SK-N-SH treated with all-trans-retinoic acid at 6 μM for 48 hours (cell line): ENCODE measurements around the gene NOX5.
"Not testable (repeated sequence)": the region's sequence is repeated elsewhere in the genome, so short reads cannot be mapped to it uniquely, and the experiment has no call there.

Experiments used
- ATAC-seq: fragments of 200-7000 bp; cut with Tn5 transposase; 3 replicates; pipeline ENCODE4 v1.9.1; 2020; ENCODE audit warnings: mild to moderate bottlenecking, moderate library complexity
- ARNTL ChIP-seq: fragments of 450-650 bp; formaldehyde crosslinking; IDR thresholded peaks from 2 replicates; pipeline ENCODE4 v1.5.0; 2020; ENCODE audit warnings: low read depth, mild to moderate bottlenecking, moderate library complexity, borderline replicate concordance
- BACH2 ChIP-seq: fragments of 250-450 bp; sonication (Bioruptor Pico); IDR thresholded peaks from 2 replicates; pipeline ENCODE4 v1.9.0; 2021; ENCODE audit warnings: mild to moderate bottlenecking, borderline replicate concordance
- CSDC2 ChIP-seq: fragments of 250-450 bp; sonication (Bioruptor Pico); IDR thresholded peaks from 2 replicates; pipeline ENCODE4 v1.5.0; 2020; ENCODE audit warnings: mild to moderate bottlenecking, moderate library complexity
- ESRRG ChIP-seq: fragments of 250-450 bp; sonication (Bioruptor Pico); IDR thresholded peaks from 2 replicates; pipeline ENCODE4 v1.6.1; 2021; ENCODE audit warnings: mild to moderate bottlenecking
- GLIS3 ChIP-seq: fragments of 250-450 bp; sonication (Bioruptor Pico); IDR thresholded peaks from 2 replicates; pipeline ENCODE4 v1.5.0; 2020; ENCODE audit warnings: mild to moderate bottlenecking, moderate library complexity
- ISL1 ChIP-seq: fragments of 250-450 bp; sonication (Bioruptor Pico); IDR thresholded peaks from 2 replicates; pipeline ENCODE4 v2.1.2; 2022; ENCODE audit warnings: mild to moderate bottlenecking, moderate library complexity
- PPARA ChIP-seq: fragments of 250-450 bp; sonication (Bioruptor Pico); IDR thresholded peaks from 2 replicates; pipeline ENCODE4 v1.5.0; 2020; ENCODE audit warnings: mild to moderate bottlenecking, borderline replicate concordance
- RARB ChIP-seq: fragments of 250-450 bp; sonication (Bioruptor Pico); IDR thresholded peaks from 2 replicates; pipeline ENCODE4 v1.8.0; 2021; ENCODE audit warnings: mild to moderate bottlenecking, moderate library complexity
- TOX ChIP-seq: fragments of 250-450 bp; sonication (Bioruptor Pico); IDR thresholded peaks from 2 replicates; pipeline ENCODE4 v1.8.0; 2021; ENCODE audit warnings: mild to moderate bottlenecking, moderate library complexity, borderline replicate concordance
- ZFP3 ChIP-seq: fragments of 250-450 bp; sonication (Bioruptor Pico); IDR thresholded peaks from 2 replicates; pipeline ENCODE4 v1.5.0; 2020; ENCODE audit warnings: mild to moderate bottlenecking, moderate library complexity
- ZFP30 ChIP-seq: fragments of 450-650 bp; formaldehyde crosslinking; IDR thresholded peaks from 2 replicates; pipeline ENCODE4 v1.5.0; 2022; ENCODE audit warnings: mild to moderate bottlenecking, moderate library complexity
- ZNF565 ChIP-seq: fragments of 450-650 bp; formaldehyde crosslinking; conservative IDR thresholded peaks from 2 replicates; pipeline ENCODE4 v1.5.0; 2020; ENCODE audit warnings: low read depth, mild to moderate bottlenecking, moderate library complexity
- ZNF70 ChIP-seq: fragments of 450-650 bp; formaldehyde crosslinking; IDR thresholded peaks from 2 replicates; pipeline ENCODE4 v1.5.0; 2020; ENCODE audit warnings: mild to moderate bottlenecking, moderate library complexity
- ZNF8 ChIP-seq: fragments of 450-650 bp; formaldehyde crosslinking; IDR thresholded peaks from 2 replicates; pipeline ENCODE4 v1.5.0; 2020; ENCODE audit warnings: mild to moderate bottlenecking, moderate library complexity
- TF ChIP-seq, protein P1 (sequence below): fragments of 250-450 bp; sonication (Bioruptor Pico); IDR thresholded peaks from 2 replicates; pipeline ENCODE4 v1.5.1; 2020; ENCODE audit warnings: low read depth, mild to moderate bottlenecking, moderate library complexity
- TF ChIP-seq, protein P2 (sequence below): fragments of 250-450 bp; sonication (Bioruptor Pico); IDR thresholded peaks from 2 replicates; pipeline ENCODE4 v1.8.0; 2020; ENCODE audit warnings: mild to moderate bottlenecking, moderate library complexity, borderline replicate concordance
- TF ChIP-seq, protein P3 (sequence below): fragments of 250-450 bp; sonication (Bioruptor Pico); IDR thresholded peaks from 2 replicates; pipeline ENCODE4 v1.5.1; 2021; ENCODE audit warnings: mild to moderate bottlenecking, moderate library complexity
- TF ChIP-seq, protein P4 (sequence below): fragments of 250-450 bp; sonication (Bioruptor Pico); IDR thresholded peaks from 2 replicates; pipeline ENCODE4 v1.5.0; 2020; ENCODE audit warnings: mild to moderate bottlenecking, moderate library complexity
- TF ChIP-seq, protein P5 (sequence below): fragments of 250-450 bp; sonication (Bioruptor Pico); IDR thresholded peaks from 2 replicates; pipeline ENCODE4 v1.8.0; 2021; ENCODE audit warnings: low read depth, mild to moderate bottlenecking, moderate library complexity, borderline replicate concordance

The NOX5 gene

GRCh38 chr15:69066007-69066995 lies 51.8 kb downstream of the NOX5 start (continued):
- TF ChIP-seq ARNTL (CRISPR knock-in tag), result no peak
- no peak for TF ChIP-seq TOX
- no peak for TF ChIP-seq ISL1 (CRISPR knock-in tag)

- ATAC-seq, result no peak
These were observed 52.8 kb downstream of the NOX5 start for GRCh38 chr15:69067296-69067695.

GRCh38 chr15:69068157-69068556 lies 53.7 kb downstream of the NOX5 start:
- TF ChIP-seq ZFP30 (CRISPR knock-in tag) (no peak), ARNTL (CRISPR knock-in tag) (no peak), PPARA (no peak), ZFP3 (CRISPR knock-in tag) (no peak), GLIS3 (CRISPR knock-in tag) (no peak), ZNF70 (CRISPR knock-in tag) (no peak), TOX (no peak)
- no peak for ATAC-seq

More at GRCh38 chr15:69067296-69067695, 52.8 kb downstream of the NOX5 start:
- TF ChIP-seq, protein P1, sequence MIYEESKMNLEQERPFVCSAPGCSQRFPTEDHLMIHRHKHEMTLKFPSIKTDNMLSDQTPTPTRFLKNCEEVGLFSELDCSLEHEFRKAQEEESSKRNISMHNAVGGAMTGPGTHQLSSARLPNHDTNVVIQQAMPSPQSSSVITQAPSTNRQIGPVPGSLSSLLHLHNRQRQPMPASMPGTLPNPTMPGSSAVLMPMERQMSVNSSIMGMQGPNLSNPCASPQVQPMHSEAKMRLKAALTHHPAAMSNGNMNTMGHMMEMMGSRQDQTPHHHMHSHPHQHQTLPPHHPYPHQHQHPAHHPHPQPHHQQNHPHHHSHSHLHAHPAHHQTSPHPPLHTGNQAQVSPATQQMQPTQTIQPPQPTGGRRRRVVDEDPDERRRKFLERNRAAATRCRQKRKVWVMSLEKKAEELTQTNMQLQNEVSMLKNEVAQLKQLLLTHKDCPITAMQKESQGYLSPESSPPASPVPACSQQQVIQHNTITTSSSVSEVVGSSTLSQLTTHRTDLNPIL, result no peak
- TF ChIP-seq ZFP30 (CRISPR knock-in tag), result no peak
- TF ChIP-seq ZNF8, result no peak
- TF ChIP-seq, protein P2, sequence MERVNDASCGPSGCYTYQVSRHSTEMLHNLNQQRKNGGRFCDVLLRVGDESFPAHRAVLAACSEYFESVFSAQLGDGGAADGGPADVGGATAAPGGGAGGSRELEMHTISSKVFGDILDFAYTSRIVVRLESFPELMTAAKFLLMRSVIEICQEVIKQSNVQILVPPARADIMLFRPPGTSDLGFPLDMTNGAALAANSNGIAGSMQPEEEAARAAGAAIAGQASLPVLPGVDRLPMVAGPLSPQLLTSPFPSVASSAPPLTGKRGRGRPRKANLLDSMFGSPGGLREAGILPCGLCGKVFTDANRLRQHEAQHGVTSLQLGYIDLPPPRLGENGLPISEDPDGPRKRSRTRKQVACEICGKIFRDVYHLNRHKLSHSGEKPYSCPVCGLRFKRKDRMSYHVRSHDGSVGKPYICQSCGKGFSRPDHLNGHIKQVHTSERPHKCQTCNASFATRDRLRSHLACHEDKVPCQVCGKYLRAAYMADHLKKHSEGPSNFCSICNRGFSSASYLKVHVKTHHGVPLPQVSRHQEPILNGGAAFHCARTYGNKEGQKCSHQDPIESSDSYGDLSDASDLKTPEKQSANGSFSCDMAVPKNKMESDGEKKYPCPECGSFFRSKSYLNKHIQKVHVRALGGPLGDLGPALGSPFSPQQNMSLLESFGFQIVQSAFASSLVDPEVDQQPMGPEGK (CRISPR knock-in tag), result no peak
- no peak for TF ChIP-seq ESRRG (CRISPR knock-in tag)
- TF ChIP-seq ZNF70 (CRISPR knock-in tag), result no peak
- TF ChIP-seq RARB (CRISPR knock-in tag), result no peak
- TF ChIP-seq CSDC2 (CRISPR knock-in tag), result no peak
- no peak for TF ChIP-seq PPARA
- TF ChIP-seq BACH2 (CRISPR knock-in tag), result no peak
- TF ChIP-seq TOX, result no peak
- TF ChIP-seq, protein P3, sequence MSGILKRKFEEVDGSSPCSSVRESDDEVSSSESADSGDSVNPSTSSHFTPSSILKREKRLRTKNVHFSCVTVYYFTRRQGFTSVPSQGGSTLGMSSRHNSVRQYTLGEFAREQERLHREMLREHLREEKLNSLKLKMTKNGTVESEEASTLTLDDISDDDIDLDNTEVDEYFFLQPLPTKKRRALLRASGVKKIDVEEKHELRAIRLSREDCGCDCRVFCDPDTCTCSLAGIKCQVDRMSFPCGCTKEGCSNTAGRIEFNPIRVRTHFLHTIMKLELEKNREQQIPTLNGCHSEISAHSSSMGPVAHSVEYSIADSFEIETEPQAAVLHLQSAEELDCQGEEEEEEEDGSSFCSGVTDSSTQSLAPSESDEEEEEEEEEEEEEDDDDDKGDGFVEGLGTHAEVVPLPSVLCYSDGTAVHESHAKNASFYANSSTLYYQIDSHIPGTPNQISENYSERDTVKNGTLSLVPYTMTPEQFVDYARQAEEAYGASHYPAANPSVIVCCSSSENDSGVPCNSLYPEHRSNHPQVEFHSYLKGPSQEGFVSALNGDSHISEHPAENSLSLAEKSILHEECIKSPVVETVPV, result no peak

DNA sequence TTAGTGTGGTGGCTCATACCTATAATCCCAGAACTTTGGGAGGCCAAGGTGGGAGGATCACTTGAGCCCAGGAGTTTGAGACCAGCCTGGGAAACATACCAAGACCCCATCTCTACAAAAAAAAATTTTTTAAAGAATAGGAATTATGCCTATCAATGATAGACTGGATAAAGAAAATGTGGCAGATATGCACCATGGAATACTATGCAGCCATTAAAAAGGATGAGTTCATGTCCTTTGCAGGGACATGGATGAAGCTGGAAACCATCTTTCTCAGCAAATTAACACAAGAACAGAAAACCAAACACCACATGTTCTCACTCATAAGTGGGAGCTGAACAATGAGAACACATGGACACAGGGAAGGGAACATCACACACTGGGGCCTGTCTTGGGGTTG lies 54.8 kb downstream of the NOX5 start:
- ATAC-seq, result not testable (repeated sequence)

GRCh38 chr15:69069996-69070395 lies 55.5 kb downstream of the NOX5 start:
- no peak for ATAC-seq
- TF ChIP-seq CSDC2 (CRISPR knock-in tag) (no peak), ZNF565 (CRISPR knock-in tag) (no peak), PPARA (no peak)
- TF ChIP-seq, protein P4, sequence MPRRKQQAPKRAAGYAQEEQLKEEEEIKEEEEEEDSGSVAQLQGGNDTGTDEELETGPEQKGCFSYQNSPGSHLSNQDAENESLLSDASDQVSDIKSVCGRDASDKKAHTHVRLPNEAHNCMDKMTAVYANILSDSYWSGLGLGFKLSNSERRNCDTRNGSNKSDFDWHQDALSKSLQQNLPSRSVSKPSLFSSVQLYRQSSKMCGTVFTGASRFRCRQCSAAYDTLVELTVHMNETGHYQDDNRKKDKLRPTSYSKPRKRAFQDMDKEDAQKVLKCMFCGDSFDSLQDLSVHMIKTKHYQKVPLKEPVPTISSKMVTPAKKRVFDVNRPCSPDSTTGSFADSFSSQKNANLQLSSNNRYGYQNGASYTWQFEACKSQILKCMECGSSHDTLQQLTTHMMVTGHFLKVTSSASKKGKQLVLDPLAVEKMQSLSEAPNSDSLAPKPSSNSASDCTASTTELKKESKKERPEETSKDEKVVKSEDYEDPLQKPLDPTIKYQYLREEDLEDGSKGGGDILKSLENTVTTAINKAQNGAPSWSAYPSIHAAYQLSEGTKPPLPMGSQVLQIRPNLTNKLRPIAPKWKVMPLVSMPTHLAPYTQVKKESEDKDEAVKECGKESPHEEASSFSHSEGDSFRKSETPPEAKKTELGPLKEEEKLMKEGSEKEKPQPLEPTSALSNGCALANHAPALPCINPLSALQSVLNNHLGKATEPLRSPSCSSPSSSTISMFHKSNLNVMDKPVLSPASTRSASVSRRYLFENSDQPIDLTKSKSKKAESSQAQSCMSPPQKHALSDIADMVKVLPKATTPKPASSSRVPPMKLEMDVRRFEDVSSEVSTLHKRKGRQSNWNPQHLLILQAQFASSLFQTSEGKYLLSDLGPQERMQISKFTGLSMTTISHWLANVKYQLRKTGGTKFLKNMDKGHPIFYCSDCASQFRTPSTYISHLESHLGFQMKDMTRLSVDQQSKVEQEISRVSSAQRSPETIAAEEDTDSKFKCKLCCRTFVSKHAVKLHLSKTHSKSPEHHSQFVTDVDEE (CRISPR knock-in tag), result no peak
- TF ChIP-seq, protein P5, sequence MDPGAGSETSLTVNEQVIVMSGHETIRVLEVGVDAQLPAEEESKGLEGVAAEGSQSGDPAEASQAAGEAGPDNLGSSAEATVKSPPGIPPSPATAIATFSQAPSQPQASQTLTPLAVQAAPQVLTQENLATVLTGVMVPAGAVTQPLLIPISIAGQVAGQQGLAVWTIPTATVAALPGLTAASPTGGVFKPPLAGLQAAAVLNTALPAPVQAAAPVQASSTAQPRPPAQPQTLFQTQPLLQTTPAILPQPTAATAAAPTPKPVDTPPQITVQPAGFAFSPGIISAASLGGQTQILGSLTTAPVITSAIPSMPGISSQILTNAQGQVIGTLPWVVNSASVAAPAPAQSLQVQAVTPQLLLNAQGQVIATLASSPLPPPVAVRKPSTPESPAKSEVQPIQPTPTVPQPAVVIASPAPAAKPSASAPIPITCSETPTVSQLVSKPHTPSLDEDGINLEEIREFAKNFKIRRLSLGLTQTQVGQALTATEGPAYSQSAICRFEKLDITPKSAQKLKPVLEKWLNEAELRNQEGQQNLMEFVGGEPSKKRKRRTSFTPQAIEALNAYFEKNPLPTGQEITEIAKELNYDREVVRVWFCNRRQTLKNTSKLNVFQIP, result no peak
